HepG2 (cell line): ENCODE data around the gene C1R. TPM values are rescaled to one million over a fixed set of nuclear protein-coding genes. Genes with fewer than 3 reads are reported as not detected.
A peak's percentile ranks its signal among the peaks of the same experiment; 100 is the strongest.

Experiments
- ATAC-seq: fragments of 200-7000 bp; cut with Tn5 transposase; 3 replicates; pipeline ENCODE4 v1.9.1; 2020; ENCODE audit warnings: mild to moderate bottlenecking, moderate library complexity
- BruUV-seq: library from RNA; stranded (reverse); fragments of 400-500 nt; replicated peaks from 2 replicates; lab custom pipeline; 2021; lab: Mats Ljungman, UMichigan
- CTCF ChIA-PET: fragments of 300-600 bp; formaldehyde crosslinking; extraction: SDS; loops from one replicate; lab custom pipeline; 2021; ENCODE audit warnings: low total read pairs, inconsistent platforms, low intra/inter-chr PET ratio; lab: Yijun Ruan, JAX
- POLR2A ChIA-PET: fragments of 350-600 bp; sonication (Branson Sonifier 250); formaldehyde crosslinking; loops from one replicate; lab custom pipeline; 2020; ENCODE audit warnings: antibody characterized with exemption, inconsistent platforms; lab: Yijun Ruan, JAX
- DNase-seq: peaks from one replicate; pipeline ENCODE4 v3.0.0-alpha.2; 2015; ENCODE audit warnings: low spot score
- FAIRE-seq: peaks from 3 replicates; lab custom pipeline; 2011; peaks lifted over from hg19 to GRCh38; lab: Jason Lieb, UNC
- H2AFZ ChIP-seq: one replicate; pipeline ENCODE4 v1.6.1; 2011; ENCODE audit warnings: low read length, inconsistent platforms
- H3K27ac ChIP-seq: fragments of 300-600 bp; 3 replicates; pipeline ENCODE4 v1.8.0; 2011; ENCODE audit warnings: mixed run types, mild to moderate bottlenecking, mixed read lengths, low read length, inconsistent platforms; ENCODE audit not compliant: insufficient read depth; ENCODE audit errors: extremely low read length
- H3K27me3 ChIP-seq, 2 experiments: fragments of 200-600 bp in 1 of 2; 2 replicates in 1 of 2; 3 replicates in 1 of 2; pipeline versions ENCODE4 v1.6.0 to v1.8.0; 2011; ENCODE audit warnings: low read length in 2 of 2, mild to moderate bottlenecking in 2 of 2, moderate library complexity in 2 of 2, inconsistent platforms in 1 of 2; ENCODE audit not compliant: insufficient read depth in 2 of 2, control insufficient read depth in 1 of 2
- H3K36me3 ChIP-seq, 2 experiments: fragments of 200-600 bp in 1 of 2; replicated peaks in 1 of 2; 2 replicates in 1 of 2; 3 replicates in 1 of 2; pipeline versions ENCODE4 v1.5.1 to v1.8.0; 2011; ENCODE audit warnings: low read length in 2 of 2, inconsistent platforms in 1 of 2; ENCODE audit not compliant: insufficient read depth in 2 of 2, control insufficient read depth in 1 of 2
- H3K4me1 ChIP-seq: 2 replicates; pipeline ENCODE4 v1.5.1; 2012; ENCODE audit warnings: low read length, inconsistent platforms; ENCODE audit not compliant: insufficient read depth
- H3K4me2 ChIP-seq: 2 replicates; pipeline ENCODE4 v1.6.0; 2011; ENCODE audit warnings: low read depth, low read length, inconsistent platforms
- H3K4me3 ChIP-seq, 3 experiments: fragments of 200-600 bp in 1 of 3; sonication (generic), shearing (Covaris generic) in 1 of 3; replicated peaks in 1 of 3; 2 replicates each; pipeline ENCODE4 v1.5.1; 2011 to 2016; ENCODE audit warnings: low read length in 3 of 3, inconsistent platforms in 2 of 3, low read depth in 2 of 3, mild to moderate bottlenecking in 2 of 3, control low read depth in 1 of 3, mixed read lengths in 1 of 3; ENCODE audit not compliant: insufficient read depth in 1 of 3
- H3K79me2 ChIP-seq: one replicate; pipeline ENCODE4 v1.6.1; 2011; ENCODE audit warnings: low read length, inconsistent platforms; ENCODE audit not compliant: insufficient read depth
- H3K9ac ChIP-seq: 2 replicates; pipeline ENCODE4 v1.6.0; 2011; ENCODE audit warnings: mild to moderate bottlenecking, low read depth, low read length, inconsistent platforms; ENCODE audit not compliant: insufficient read depth
- H3K9me3 ChIP-seq: 2 replicates; pipeline ENCODE4 v1.5.1; 2012; ENCODE audit warnings: mild to moderate bottlenecking, low read length
- H4K20me1 ChIP-seq: 2 replicates; pipeline ENCODE4 v1.6.0; 2011; ENCODE audit warnings: inconsistent platforms, mild to moderate bottlenecking, low read length, moderate library complexity; ENCODE audit not compliant: insufficient read depth
- ARHGAP35 ChIP-seq: sonication (generic); formaldehyde crosslinking; IDR thresholded peaks from 2 replicates; pipeline ENCODE4 v1.9.0; 2022; ENCODE audit warnings: mild to moderate bottlenecking, inconsistent platforms, moderate library complexity, missing genetic modification reagents, borderline replicate concordance
- GFI1 ChIP-seq: sonication (generic); formaldehyde crosslinking; IDR thresholded peaks from 2 replicates; pipeline ENCODE4 v1.5.0; 2020; ENCODE audit warnings: missing genetic modification reagents, mild to moderate bottlenecking, borderline replicate concordance
- KLF13 ChIP-seq: sonication (generic); formaldehyde crosslinking; IDR thresholded peaks from 2 replicates; pipeline ENCODE4 v1.4.0; 2020; ENCODE audit warnings: mild to moderate bottlenecking, missing genetic modification reagents
- RNF2 ChIP-seq: fragments of 450-650 bp; conservative IDR thresholded peaks from 2 replicates; pipeline ENCODE4 v1.6.1; 2016; ENCODE audit warnings: low read depth
- UBTF ChIP-seq: sonication (generic); formaldehyde crosslinking; IDR thresholded peaks from 2 replicates; pipeline ENCODE4 v1.4.0; 2020; ENCODE audit warnings: mild to moderate bottlenecking, missing genetic modification reagents
- ZNF329 ChIP-seq: sonication (generic); formaldehyde crosslinking; IDR thresholded peaks from 2 replicates; pipeline ENCODE4 v1.9.0; 2021; ENCODE audit warnings: low read depth, mild to moderate bottlenecking, missing genetic modification reagents
- ZNF414 ChIP-seq: sonication (generic); formaldehyde crosslinking; IDR thresholded peaks from 2 replicates; pipeline ENCODE4 v1.5.0; 2020; ENCODE audit warnings: missing genetic modification reagents
- WGBS: methylation state at CpG from one replicate; pipeline ENCODE4 v1.1.6; 2017; ENCODE audit warnings: low lambda C conversion rate; 5-methylcytosine and 5-hydroxymethylcytosine counted together
- in situ Hi-C: cut with HindIII; loops from 2 replicates; pipeline ENCODE4 v1.10.0; 2017; ENCODE audit warnings: low pct_unique_long_range_greater_than_20kb; ENCODE audit not compliant: extremely low pct_ligation_motif_present
- intact Hi-C: fragments of 100-400 bp; cut with micrococcal nuclease; formaldehyde crosslinking; loops from one replicate; pipeline ENCODE4 v1.10.0; 2022; ENCODE audit not compliant: unreplicated experiment
- polyA plus RNA-seq, 8 experiments: library from polyadenylated mRNA; depleted of rRNA in 3 of 8; stranded (reverse) in 7 of 8; unstranded in 1 of 8; fragments of >200 nt; fragmentation: Illumina TruSeq in 4 of 8; extraction: Trizol in 4 of 8; gene quantifications; 2 replicates each; pipeline versions ENCODE4 v1.2.1 to v1.2.3, GENCODE V29; 2011 to 2016; ENCODE audit warnings: low read depth in 4 of 8, missing spikeins in 1 of 8, mixed read lengths in 1 of 8; ENCODE audit not compliant: insufficient read depth in 1 of 8
- total RNA-seq, 5 experiments: library from RNA; depleted of rRNA; stranded (reverse); fragments of >200 nt; fragmentation: Illumina TruSeq; extraction: Trizol; gene quantifications; 2 replicates each; pipeline ENCODE4 v1.2.3, GENCODE V29; 2016; ENCODE audit warnings: low read depth in 1 of 5
- TF ChIP-seq, protein P1 (sequence below): sonication (generic); formaldehyde crosslinking; conservative IDR thresholded peaks from 2 replicates; pipeline ENCODE4 v1.4.0; 2020; ENCODE audit warnings: missing genetic modification reagents
- TF ChIP-seq, protein P2 (sequence below): IDR thresholded peaks from 2 replicates; pipeline ENCODE4 v1.4.0; 2020; ENCODE audit warnings: mild to moderate bottlenecking, missing genetic modification reagents
- TF ChIP-seq, protein P3 (sequence below): sonication (generic); formaldehyde crosslinking; IDR thresholded peaks from 2 replicates; pipeline ENCODE4 v1.4.0; 2020; ENCODE audit warnings: missing genetic modification reagents

Gene C1R
- total and polyA plus RNA-seq, 2 of the 13 experiments (the other 11 are each of a cell fraction or from before 2014, with no cell fraction given) = 3.5 to 6.5 TPM

DNA sequence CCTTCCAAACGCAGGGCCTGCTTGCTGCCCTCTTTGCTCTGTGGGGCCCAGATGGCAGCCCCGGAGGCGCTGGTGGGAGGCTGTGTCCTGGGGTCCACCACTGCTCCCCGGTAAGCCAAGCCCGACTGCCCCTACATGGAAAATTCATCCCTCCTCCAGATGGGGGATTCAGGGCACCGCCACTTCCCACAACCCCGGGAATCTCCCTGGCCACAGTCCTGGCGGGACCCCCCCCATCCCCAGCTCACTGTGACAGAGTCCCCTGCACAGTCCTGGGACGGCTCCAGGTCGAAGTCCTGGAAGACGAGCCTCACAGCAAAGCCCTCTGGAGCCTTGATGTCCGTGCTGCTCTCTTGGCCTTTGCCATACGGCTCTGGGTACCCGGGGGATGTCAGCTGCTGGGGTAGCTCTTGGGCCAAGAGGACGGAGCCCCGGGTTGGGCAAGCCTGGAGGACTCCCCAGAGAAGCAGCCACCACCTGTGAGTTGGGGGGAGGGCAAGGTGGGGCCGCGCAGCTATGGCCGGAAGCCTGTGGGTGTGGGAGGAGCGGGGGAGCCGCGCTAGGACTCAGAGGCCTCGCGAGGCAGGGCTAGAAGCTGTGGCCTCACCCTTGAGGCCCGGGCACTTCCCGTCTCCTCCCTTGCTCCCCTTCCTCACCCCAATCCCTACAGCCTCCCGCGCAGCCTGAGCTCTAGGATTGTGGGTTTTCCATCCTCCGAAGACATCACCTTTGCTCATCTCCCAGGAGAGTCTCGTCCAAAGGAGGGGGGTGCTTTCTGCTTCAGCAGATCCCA lies 16.0 kb upstream of the C1R start:
- no peaks in the 10 kb centered on the region; a peak in 1 of 5 replicates for H3K27me3 ChIP-seq
- POLR2A ChIA-PET = interaction anchor here (0.6 to 4.3 kb wide), 33 partner anchors 9 to 850 kb away, joined by 3 to 88 read pairs (median 7); partner anchors contain the start of genes C12orf57, C1S, CLSTN3 and EMG1
- TF ChIP-seq, protein P1, sequence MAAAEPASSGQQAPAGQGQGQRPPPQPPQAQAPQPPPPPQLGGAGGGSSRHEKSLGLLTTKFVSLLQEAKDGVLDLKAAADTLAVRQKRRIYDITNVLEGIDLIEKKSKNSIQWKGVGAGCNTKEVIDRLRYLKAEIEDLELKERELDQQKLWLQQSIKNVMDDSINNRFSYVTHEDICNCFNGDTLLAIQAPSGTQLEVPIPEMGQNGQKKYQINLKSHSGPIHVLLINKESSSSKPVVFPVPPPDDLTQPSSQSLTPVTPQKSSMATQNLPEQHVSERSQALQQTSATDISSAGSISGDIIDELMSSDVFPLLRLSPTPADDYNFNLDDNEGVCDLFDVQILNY = peak; percentile 23; the same call in 1 of the 2 replicates
- peak; percentile 85 for TF ChIP-seq UBTF (CRISPR knock-in tag)
- TF ChIP-seq, protein P2, sequence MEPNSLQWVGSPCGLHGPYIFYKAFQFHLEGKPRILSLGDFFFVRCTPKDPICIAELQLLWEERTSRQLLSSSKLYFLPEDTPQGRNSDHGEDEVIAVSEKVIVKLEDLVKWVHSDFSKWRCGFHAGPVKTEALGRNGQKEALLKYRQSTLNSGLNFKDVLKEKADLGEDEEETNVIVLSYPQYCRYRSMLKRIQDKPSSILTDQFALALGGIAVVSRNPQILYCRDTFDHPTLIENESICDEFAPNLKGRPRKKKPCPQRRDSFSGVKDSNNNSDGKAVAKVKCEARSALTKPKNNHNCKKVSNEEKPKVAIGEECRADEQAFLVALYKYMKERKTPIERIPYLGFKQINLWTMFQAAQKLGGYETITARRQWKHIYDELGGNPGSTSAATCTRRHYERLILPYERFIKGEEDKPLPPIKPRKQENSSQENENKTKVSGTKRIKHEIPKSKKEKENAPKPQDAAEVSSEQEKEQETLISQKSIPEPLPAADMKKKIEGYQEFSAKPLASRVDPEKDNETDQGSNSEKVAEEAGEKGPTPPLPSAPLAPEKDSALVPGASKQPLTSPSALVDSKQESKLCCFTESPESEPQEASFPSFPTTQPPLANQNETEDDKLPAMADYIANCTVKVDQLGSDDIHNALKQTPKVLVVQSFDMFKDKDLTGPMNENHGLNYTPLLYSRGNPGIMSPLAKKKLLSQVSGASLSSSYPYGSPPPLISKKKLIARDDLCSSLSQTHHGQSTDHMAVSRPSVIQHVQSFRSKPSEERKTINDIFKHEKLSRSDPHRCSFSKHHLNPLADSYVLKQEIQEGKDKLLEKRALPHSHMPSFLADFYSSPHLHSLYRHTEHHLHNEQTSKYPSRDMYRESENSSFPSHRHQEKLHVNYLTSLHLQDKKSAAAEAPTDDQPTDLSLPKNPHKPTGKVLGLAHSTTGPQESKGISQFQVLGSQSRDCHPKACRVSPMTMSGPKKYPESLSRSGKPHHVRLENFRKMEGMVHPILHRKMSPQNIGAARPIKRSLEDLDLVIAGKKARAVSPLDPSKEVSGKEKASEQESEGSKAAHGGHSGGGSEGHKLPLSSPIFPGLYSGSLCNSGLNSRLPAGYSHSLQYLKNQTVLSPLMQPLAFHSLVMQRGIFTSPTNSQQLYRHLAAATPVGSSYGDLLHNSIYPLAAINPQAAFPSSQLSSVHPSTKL (CRISPR knock-in tag) = no peak; the same call in 1 of the 2 replicates
- no peak for TF ChIP-seq RNF2
- TF ChIP-seq, protein P3, sequence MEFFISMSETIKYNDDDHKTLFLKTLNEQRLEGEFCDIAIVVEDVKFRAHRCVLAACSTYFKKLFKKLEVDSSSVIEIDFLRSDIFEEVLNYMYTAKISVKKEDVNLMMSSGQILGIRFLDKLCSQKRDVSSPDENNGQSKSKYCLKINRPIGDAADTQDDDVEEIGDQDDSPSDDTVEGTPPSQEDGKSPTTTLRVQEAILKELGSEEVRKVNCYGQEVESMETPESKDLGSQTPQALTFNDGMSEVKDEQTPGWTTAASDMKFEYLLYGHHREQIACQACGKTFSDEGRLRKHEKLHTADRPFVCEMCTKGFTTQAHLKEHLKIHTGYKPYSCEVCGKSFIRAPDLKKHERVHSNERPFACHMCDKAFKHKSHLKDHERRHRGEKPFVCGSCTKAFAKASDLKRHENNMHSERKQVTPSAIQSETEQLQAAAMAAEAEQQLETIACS (CRISPR knock-in tag) = 0 out of 2 replicates have a peak, but pooled peaks have one; percentile 34
- no peak; the same call in 1 of the 2 replicates for TF ChIP-seq ZNF329
- no peak for TF ChIP-seq KLF13
- TF ChIP-seq GFI1 (CRISPR knock-in tag) = peak; percentile 12; the same call in 1 of the 2 replicates
- TF ChIP-seq ARHGAP35 (CRISPR knock-in tag) = no peak; the same call in 1 of the 2 replicates
- TF ChIP-seq ZNF414 (CRISPR knock-in tag) = 0 out of 2 replicates have a peak, but pooled peaks have one; percentile 33

More for the DNA sequence above, 16.0 kb upstream of the C1R start:
- peak overlapping the region; percentile 72 to 91 (median 74) for H3K4me3 ChIP-seq
- peaks cover 30% of the 10 kb centered on the region for H3K4me1 ChIP-seq
- in situ Hi-C loops (no loop called here), intact Hi-C loops (loop anchor here (2.0 kb wide), 1 partner anchor 15 kb away; the partner anchor contains the start of gene C1R)
- DNase-seq = peak; percentile 69
- BruUV-seq = TSS peak; percentile 42
- H3K9me3 ChIP-seq = peaks cover 8% of the 10 kb centered on the region
- CTCF ChIA-PET = interaction anchor here (0.7 to 2.4 kb wide), 3 partner anchors 16 to 138 kb away, joined by 3 to 16 read pairs (median 7); partner anchors contain the start of genes C1R, C1S, EMG1 and PHB2
- peak overlapping the region; percentile 99 for H3K27ac ChIP-seq
- no peak overlapping the region for H2AFZ ChIP-seq
- peak; percentile 92 for ATAC-seq
- peaks cover 0 to 2% of the 10 kb centered on the region in 2 experiments; a peak in 2 of 5 replicates for H3K36me3 ChIP-seq
- H3K4me2 ChIP-seq = peak overlapping the region; percentile 99
- H3K79me2 ChIP-seq = peaks cover 22% of the 10 kb centered on the region
- FAIRE-seq = peak; percentile 12
- 5% methylated on average over 9 of the region's 30 CpGs for WGBS
- no peaks in the 10 kb centered on the region for H4K20me1 ChIP-seq
- peak overlapping the region; percentile 90 for H3K9ac ChIP-seq
